ENCODE measurements around the gene AKR1C2.

GRCh38 chr10:5023177-5023805 is 19.6 kb upstream of the AKR1C2 start:
- TF ChIP-seq POLR2AphosphoS5 (IDR thresholded peaks at IDR 0.05) (no peak), POLR2A (IDR thresholded peaks at IDR 0.05) (no peak)
- TF ChIP-seq, protein P1, sequence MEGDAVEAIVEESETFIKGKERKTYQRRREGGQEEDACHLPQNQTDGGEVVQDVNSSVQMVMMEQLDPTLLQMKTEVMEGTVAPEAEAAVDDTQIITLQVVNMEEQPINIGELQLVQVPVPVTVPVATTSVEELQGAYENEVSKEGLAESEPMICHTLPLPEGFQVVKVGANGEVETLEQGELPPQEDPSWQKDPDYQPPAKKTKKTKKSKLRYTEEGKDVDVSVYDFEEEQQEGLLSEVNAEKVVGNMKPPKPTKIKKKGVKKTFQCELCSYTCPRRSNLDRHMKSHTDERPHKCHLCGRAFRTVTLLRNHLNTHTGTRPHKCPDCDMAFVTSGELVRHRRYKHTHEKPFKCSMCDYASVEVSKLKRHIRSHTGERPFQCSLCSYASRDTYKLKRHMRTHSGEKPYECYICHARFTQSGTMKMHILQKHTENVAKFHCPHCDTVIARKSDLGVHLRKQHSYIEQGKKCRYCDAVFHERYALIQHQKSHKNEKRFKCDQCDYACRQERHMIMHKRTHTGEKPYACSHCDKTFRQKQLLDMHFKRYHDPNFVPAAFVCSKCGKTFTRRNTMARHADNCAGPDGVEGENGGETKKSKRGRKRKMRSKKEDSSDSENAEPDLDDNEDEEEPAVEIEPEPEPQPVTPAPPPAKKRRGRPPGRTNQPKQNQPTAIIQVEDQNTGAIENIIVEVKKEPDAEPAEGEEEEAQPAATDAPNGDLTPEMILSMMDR (IDR thresholded peaks at IDR 0.05) = no peak
